ENCODE data around the gene GMDS.

DNA sequence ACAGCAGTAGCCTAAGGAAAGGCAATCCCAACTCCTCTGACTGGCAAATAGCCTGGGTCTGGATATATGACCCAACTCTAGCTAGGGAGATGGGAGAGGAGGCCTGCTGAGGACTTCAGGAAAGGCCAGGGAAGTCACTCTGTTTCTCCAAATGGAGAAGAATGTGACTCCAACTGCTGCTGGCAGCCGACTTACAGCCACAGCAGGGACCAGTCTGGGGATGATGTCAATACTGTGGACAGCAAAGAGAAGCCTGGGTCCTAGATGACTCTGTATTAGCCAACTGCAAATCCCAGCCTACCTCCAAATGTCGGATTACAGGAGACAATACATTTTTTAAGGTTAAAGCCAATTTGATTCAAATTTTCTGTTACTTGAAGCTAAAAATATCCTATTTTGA lies 403.1 kb downstream of the GMDS start:
- TF ChIP-seq, protein P1, sequence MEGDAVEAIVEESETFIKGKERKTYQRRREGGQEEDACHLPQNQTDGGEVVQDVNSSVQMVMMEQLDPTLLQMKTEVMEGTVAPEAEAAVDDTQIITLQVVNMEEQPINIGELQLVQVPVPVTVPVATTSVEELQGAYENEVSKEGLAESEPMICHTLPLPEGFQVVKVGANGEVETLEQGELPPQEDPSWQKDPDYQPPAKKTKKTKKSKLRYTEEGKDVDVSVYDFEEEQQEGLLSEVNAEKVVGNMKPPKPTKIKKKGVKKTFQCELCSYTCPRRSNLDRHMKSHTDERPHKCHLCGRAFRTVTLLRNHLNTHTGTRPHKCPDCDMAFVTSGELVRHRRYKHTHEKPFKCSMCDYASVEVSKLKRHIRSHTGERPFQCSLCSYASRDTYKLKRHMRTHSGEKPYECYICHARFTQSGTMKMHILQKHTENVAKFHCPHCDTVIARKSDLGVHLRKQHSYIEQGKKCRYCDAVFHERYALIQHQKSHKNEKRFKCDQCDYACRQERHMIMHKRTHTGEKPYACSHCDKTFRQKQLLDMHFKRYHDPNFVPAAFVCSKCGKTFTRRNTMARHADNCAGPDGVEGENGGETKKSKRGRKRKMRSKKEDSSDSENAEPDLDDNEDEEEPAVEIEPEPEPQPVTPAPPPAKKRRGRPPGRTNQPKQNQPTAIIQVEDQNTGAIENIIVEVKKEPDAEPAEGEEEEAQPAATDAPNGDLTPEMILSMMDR (IDR thresholded peaks at IDR 0.05), result no peak
- TF ChIP-seq POLR2A (IDR thresholded peaks at IDR 0.05), result no peak
